ENCODE data around the gene RHEX.
"Not testable (repeated sequence)": the region's sequence is repeated elsewhere in the genome, so short reads cannot be mapped to it uniquely, and the experiment has no call there.

RHEX gene

GRCh38 chr1:206060844-206061243 is 7.9 kb downstream of the RHEX start:
- no peak for DNase-seq

GRCh38 chr1:206062464-206062863 is 9.5 kb downstream of the RHEX start:
- no peak for DNase-seq

GRCh38 chr1:206064001-206064400 is 11.0 kb downstream of the RHEX start:
- not testable (repeated sequence) for DNase-seq

DNA sequence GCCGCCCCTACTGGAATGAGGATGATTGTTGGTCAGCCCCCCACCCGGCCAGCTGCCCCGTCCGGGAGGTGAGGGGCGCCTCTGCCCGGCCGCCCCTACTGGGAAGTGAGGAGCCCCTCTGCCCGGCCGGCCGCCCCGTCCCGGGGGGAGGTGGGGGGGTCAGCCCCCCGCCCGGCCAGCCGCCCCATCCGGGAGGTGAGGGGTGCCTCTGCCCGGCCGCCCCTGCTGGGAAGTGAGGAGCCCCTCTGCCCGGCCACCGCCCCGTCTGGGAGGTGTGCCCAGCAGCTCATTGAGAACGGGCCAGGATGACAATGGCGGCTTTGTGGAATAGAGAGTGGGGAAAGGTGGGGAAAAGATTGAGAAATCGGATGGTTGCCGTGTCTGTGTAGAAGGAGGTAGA is 11.5 kb downstream of the RHEX start:
- DNase-seq = not testable (repeated sequence)

GRCh38 chr1:206065547-206066145 is 12.7 kb downstream of the RHEX start:
- DNase-seq = no peak

DNA sequence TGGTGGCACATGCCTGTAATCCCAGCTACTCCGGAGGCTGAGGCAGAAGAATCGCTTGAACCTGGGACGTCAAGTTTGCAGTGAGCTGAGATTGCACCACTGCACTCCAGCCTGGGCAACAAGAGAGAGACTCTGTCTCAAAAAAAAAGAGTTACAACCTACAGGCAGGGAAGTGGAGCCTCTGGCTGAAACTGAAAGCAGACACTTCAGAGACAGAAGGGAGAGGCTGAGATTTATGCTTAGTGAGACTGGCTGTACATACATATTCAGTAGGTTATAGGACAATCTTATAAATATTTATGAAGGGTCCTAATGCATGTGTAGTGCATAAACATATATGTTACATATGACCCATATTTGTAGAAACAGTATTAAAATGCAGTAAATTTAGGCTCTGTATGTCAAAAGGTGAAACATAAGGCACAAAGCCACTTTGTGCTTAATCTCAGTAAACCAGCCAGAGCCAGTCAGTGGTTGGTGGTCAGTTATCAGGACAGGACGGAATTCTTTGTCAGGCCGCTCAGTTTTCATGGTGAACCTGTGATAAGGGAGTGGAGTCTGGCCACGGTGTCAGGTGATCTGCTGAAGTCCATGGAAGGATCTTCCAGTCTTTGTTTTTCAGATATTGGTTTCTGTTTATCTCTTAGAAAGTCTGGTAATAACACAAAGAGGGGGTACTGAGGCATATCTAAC is 13.7 kb downstream of the RHEX start:
- peak in 1 of 5 donors; percentile 52 for DNase-seq

DNA sequence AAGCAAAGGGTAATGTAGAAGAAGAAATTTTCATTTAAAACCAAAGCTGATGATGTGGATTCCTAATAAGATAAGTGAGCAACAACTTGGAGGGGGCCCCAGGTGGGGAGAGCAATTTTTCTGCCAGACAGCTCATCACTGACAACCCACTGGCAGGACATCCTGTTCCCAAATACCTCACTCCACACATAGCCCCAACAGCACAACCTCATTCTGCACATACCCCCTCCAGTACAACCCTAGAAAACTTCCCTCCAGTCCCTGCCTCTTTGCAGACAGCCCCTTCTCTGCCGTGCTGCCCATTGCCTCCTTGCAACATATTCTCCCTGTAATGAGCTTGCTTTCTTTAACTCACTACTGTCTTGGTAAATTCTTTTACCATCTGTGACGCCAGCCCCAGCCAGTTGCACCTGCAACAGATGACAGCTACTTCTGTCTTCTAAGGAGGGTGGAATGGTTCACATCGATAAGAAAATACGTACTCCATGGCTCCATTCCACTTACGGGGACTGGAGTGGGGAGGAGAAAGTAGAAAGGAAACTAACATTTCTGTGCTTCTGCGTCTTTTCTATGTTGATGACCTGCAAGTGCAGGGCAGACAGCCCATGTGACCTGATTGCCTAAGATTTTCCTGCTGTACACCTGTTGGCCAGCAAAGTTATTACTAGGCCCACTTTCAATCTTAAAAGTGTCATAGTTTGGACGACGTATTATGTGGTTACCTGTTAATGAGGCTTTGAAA is 14.7 kb downstream of the RHEX start:
- DNase-seq = no peak

DNA sequence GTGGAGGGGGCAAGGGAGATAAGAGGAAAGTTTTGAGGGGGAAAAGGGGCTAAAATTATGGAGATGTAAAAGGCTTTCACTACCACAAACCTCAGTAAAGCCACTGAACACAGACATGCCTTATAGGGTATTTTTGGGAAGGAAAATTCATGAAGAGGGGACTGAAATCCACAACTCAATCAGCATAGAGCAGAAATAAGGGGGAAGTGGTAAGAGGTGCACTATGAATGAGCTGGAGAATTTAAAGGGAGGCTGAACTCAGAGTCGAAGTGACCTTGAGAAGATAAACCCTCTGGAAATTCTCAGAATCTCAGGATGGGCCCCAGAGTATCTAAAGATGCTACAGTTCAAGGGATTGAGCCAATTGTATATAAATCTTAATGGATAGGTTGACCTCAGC is 15.3 kb downstream of the RHEX start:
- no peak for DNase-seq

GRCh38 chr1:206070627-206071304 is 17.8 kb downstream of the RHEX start:
- no peak for DNase-seq

DNA sequence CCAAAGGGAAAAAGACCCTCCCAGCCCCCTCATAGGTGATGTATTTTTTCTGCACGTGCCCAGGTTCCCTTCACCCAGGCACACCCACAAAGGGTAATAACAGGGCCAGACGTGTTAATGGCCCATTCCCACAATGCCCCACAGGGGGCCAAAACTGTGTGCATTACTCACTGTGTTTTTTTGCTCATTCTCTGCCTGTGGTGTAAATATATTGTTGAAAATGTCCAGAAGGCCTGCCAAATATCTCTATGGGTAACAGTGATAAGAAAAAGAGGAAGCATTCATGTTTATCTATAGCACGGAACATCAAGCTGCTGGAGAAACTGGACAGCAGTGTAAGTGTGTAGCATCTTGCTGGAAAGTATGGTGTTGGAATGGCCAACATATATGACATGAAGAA is 21.9 kb downstream of the RHEX start:
- no peak for DNase-seq

DNA sequence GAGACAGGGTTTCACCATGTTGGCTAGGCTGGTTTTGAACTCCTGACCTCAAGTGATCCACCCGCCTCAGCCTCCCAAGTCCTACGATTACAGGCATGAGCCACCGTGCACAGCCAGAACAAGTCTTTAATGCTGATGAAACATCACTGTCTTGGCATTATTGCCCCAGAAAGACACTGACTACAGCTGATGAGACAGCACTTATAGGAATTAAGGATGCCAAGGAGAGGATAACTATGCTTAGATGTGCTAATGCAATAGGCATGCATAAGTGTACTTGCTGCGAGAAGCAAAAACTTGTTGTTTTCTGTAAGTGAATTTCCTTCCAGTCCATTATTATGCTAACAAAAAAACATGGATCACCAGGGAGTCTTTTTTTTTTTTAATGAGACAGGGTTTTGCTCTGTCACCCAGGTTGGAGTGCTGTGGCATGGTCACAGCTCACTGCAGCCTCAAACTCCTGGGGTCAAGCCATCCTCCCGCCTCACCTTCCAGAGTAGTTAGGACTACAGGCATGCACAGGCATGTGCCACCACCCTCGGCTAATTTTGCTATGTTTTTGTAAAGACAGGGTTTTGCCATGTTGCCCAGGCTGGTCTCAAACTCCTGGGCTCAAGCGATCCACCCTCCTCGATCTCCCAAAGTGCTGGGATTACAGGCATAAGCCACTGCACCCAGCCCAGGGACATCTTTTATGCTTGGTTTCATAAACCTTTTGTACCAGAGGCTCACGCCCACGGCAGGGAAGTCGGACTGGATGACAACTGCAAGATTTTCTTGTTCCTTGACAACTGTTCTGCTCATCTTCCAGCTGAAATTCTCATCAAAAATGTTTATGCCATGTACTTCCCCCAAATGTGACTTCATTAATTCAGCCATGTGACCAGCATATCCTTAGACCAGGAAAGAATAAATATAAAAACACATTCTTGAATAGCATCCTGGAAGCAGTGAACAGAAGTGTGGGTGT is 23.1 kb downstream of the RHEX start:
- no peak for DNase-seq

- DNase-seq = no peak
These were observed 26.2 kb downstream of the RHEX start for GRCh38 chr1:206079135-206079534.

- no peak for DNase-seq
These were observed 27.2 kb downstream of the RHEX start for GRCh38 chr1:206080026-206080820.

DNA sequence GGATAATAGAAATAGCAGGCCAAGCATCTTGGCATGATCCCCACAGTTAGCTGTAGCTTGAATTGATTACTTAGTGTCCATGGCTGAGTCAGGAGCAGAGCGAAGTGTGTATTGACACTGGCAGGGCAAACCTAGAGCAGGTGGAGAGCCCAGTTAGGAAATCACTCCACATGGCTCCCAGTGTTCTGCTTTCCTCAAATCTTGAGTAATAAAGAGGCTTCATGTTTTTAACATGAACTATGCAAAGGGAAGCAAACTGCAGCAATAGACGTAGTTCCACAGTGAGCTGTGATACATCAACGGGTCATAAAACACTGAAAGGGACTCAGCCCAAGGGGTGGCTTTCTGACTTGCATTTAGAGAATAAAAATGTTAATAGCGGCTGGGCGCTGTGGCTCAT is 28.9 kb downstream of the RHEX start:
- no peak for DNase-seq

DNA sequence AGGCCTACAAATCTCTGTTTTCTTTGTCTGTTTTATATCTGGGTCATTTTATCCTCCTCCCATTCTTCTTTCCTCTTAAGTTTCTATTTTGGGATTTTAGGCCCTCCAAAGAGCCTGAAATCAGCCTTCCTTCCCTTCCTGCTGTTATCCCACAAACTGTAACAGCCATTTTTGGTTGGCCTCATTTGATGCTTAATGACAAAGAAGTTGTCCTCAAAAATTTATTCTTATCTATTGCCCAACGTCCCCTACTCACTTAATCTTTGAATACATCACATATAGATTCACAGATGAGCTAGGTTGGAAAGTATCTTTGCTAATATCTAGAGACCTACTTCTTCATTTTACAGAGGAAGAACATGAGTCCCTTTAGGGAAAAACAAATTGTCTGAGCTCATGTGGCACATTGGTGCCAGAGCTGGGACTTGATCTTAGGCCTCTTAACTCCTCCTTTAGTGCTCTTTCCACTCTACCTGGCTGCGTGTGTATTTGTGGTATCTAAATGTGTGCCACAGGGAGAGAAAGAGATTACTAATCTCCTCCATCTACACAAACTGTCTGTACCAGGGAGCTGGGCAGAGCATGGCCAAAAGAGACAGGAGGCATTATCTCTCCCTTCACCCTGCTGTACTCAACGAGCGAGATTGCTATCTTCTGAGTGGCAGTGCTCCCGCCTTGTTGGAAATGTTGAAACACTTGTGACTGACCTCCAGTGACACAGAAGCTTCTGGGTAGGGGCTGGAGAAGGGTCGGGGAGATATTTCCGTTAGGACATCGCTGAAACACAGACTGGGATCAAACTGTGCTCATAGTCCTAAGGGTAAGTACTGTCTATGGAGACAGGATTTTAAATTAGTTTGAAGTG is 30.1 kb downstream of the RHEX start:
- no peak for DNase-seq

GRCh38 chr1:206083750-206084149 is 30.8 kb downstream of the RHEX start:
- no peak for DNase-seq

GRCh38 chr1:206087091-206087490 is 34.1 kb downstream of the RHEX start:
- DNase-seq = no peak

- DNase-seq = no peak
These were observed 36.4 kb downstream of the RHEX start for GRCh38 chr1:206089341-206089740.

GRCh38 chr1:206094024-206094423 is 41.1 kb downstream of the RHEX start:
- DNase-seq = no peak

- no peak for DNase-seq
These were observed 44.4 kb downstream of the RHEX start for GRCh38 chr1:206097381-206097780.
